GM19328 (cell line): ENCODE data around the gene NEURL1.

Experiments
- ATAC-seq: cut with Tn5 transposase; IDR thresholded peaks from one replicate; pipeline ENCODE4 v1.9.1; 2021; ENCODE audit warnings: mild to moderate bottlenecking, moderate library complexity; ENCODE audit not compliant: unreplicated experiment

The NEURL1 gene

DNA sequence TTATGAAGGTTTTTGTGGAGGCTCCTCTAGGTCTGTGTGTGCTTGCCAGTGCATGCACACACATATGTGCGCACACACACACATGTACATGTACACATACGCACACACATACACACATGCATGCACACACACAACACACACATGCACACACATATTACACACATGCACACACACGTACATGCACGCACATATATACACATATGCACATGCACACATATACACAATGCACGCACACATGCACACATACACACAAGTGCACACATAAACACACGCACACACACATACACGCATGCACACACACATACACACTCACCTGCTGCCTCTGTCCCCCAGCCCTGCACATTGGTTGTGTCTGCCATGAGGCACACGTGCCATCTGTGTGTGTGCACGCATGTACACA, 66.3 kb downstream of the NEURL1 start:
- ATAC-seq, result no peak

DNA sequence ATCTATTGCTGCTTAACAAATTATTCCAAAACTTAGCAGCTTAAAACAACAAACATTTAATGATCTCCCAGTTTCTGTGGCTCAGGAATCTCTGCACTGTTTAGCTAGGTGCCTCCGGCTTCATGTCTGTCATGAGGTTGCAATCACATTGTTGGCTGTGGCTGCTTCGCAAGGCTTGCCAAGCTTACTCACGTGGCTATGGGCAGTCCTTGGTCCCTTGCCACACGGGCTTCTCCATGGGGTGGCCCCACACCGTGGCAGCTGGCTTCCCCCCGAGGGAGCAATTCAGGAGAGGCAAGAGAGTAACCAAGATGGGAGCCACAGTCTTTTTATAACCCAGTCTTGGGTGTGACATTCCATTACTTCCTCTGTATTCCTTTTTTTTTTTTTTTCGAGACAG, 67.4 kb downstream of the NEURL1 start:
- no peak for ATAC-seq

DNA sequence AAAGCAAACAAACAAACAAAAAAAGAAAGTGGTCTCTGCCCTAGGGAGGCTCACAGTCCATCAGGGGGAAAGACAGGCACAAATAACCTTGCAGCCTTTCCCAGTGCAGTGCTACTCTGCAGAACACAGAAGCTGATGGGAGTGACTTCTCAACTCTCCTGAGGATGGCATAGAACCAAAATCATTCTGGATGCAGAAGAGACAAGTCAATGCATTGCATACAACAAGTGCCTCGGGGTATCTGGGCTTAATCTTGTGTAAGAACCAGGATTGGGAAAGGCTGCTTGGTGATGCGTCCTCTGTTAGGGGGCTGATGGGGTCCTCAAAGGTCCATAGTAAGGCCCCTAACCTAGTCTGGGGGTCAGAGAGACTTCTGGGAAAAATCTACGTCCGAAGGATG, 68.9 kb downstream of the NEURL1 start:
- ATAC-seq, result no peak

DNA sequence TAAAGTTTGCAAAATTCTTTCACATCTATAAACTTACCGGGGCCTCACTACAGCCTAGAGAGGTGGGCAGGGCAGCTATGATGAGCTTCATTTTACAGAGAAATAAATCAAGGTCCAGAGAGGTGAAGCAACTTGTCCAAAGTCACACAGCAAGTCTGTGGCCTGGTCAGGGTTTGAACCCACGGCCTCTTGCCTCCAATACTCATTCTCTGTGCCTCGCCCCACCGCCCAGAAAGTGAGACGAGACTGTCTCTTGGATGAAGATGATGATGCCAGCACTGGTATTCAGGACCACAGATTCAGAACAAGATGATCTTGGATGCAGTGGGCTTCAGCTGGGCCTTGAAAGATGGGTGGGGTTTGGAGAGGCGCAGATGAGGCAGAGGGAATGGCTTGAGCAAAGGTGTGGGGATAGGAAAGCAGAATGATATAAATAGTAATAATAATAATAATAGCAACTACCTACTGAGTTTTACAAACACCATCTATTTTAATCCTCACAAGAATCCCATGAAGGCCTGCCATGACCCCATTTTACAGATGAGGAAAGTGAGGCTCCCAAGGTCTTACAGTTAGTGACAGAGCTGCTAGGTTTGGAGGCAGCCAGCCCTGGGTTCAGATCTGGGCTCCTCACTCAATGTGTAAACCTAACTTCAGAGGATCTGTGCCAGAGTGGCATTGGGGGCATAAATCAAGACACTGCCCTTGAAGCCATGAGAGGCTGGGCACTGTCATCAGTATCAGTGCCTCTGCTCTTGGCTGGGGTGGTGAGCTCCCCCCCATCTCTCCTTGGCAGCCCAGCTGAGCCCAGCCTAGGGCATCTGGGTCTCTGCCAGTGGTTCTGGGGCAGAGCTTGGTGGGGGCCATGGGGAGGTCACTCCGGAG, 70.0 kb downstream of the NEURL1 start:
- no peak for ATAC-seq

DNA sequence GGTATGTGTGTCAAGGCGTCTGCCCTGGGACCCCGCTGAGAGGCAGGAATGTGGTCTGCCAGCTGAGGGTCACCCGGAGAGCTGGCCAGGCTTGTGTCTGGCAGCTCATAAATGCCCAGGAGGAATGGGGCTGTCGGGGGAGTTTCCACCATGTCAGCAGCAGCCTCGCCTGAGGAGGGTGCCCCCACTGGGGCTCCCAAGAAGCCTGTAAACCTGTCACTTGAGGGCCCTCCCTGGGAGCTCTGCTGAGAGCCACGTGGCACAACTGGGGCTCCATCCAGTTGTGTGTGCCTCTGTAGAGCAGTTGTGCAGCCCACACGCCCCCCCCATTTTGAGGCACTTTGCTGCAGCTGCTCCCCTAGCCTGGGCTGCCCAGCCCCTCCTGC, 70.6 kb downstream of the NEURL1 start:
- no peak for ATAC-seq

DNA sequence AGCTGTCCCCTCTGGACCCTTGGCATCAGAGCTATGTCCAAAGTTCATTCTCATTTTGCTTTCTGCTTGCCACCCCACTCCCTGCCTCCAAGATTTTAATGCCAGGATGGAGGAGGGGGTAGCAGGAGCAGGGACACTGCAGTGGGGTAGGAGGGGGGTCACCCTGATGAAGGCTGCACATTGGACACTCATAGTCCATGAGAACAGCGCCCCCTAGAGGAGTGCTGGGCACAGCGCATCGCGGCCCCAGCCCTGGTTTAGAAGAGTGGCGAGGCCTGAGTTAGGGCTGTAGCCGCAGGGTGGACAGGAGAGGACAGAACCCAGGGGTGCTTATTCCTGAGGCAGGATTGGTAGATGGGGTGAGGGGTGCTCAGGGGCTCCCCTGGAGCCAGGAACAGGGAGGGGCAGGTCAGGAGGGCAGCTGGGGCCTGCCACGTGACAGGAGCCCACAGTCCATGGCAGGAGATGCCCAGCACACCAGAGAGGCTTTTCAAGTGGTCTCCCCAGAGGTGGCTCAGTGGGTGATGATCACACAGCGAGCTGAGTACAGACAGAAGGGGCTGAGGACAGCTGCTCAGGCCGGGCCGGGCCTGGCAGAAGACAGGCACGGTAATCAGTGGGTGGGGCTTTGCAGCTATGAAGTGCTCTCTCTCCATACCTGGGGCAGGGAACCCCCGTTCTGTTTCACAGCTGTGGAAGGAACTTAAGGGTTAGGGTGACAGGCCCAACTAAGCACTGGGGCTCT, 71.4 kb downstream of the NEURL1 start:
- ATAC-seq, result no peak

DNA sequence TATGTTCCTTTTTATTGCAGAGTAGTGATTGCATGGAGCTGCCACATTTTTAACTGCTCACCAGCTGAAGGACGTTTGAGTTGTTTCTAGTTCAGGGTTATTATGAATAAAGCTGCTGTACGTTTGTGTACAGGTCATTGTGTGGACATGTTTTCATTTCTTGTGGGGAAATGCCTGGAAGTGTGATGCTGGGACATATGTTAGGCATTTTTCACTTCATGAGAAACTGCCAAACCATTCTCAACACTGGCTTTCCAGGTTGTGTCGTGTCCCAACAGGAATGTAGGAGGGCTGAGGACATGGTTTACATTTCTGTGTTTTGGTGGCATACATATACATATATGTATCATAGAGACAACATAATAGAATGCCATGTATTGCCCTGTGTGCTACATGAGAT, 73.0 kb downstream of the NEURL1 start:
- no peak for ATAC-seq

DNA sequence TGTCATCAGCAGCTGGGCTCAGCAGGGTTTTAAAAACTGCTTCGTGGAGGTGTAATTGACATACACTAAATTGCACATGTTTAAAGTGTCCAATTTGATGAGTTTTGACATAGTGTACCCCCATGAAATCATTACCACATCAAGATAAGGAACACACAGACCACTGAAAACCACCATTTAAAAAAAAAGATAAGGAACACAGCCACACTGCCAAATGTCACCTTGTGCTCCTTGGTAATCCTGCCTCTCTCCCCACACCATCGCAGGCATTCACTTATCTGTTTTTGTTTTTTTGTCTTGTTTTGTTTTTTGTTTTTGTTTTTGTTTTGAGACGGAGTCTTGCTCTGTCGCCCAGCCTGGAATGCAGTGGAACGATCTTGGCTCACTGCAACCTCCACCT, 75.0 kb downstream of the NEURL1 start:
- ATAC-seq, result no peak

DNA sequence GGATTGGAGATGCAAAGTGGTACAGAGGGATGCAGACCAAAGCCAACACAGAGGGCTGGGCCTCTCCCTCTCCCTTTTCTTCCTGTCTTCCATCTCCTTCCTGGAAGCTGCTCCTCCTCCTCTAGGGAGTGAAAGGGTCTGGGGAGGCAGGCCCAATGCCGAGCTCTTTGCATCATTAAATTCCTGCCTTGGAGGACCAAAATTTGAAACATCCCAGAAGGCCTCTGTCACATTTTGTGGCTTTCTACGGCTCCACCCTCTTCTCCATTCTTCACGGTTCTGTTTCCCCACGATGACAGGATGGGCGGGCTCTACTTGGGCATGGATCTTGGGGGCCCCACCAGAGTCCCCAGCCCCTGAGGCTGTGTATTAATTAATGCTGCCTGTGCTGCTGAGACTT, 76.4 kb downstream of the NEURL1 start:
- ATAC-seq, result no peak

DNA sequence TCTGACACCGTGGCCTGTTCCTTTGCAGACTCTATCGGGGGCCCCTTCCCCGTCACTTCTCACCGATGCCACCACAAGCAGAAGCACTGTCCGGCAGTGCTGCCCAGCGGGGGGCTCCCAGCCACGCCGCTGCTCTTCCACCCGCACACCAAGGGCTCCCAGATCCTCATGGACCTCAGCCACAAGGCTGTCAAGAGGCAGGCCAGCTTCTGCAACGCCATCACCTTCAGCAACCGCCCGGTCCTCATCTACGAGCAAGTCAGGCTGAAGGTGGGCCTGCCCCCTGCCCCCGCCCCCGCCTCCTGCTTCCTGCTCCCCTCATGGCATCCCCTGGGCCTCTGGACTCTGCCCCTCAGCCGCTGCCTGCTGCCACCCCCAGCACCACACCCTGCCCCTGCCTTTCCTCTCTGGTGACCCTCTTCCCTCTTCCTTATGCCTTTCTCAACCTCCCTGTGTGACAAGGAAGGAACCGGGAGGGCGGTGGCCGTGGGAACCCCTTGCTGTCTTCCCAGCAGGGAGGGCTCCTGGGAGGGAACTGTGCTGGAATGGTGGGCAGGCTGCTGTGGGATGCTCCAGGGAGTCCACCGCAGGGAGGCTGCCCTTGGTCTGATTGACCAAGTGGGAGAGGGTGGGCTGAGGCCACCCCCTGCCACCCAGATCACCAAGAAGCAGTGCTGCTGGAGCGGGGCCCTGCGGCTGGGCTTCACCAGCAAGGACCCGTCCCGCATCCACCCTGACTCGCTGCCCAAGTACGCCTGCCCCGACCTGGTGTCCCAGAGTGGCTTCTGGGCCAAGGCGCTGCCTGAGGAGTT, 77.5 kb downstream of the NEURL1 start:
- no peak for ATAC-seq

DNA sequence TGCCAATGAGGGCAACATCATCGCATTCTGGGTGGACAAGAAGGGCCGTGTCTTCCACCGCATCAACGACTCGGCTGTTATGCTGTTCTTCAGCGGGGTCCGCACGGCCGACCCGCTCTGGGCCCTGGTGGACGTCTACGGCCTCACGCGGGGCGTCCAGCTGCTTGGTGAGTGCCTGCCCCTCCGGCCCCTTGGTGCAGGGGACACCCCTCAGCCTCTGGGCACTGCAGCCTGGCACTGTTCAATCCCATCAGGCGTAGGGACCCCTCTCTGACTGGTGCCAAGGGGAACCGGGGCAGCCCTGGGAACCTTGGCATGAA, 78.1 kb downstream of the NEURL1 start:
- no peak for ATAC-seq

DNA sequence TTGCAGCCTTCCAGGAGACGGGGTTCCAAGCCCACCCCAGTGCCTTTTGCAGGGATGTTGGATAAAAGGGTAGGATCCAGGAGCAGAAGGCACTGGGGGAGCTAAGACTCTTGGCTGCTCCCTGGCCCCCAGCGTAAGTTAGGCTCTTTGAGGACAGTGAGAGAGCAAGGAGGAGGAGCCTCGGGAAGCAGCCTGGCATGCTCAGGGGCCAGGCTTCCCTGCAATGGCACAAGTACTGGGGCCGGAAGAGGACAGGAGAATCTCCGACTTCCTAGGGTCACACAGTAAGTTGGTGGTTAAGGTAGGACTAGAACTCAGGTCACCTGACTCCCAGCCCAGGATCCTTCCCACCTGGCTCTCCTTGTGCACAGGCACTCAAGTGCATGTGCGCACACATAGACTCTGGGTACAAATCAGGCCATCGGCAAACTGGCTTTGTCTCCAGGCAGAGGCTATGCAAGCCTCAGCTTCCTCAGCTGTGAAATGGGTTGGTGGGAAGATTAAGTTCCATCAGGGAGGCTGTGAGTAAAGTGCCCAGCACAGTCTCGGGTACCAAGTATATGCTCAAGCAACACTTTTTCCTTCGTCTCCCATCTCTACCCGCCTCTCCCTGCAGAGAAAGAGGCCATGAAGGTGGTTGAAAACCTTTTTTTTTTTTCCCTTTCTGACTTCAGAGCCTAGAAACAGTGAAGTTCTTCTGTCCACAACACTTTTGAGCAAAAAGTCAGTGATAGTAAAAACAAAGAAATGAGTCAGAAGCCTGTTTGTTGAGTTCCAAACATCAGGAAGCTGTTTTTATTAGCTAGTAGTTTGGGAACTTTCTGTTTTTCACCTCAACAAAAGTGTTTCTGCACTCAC, 79.1 kb downstream of the NEURL1 start:
- no peak for ATAC-seq

DNA sequence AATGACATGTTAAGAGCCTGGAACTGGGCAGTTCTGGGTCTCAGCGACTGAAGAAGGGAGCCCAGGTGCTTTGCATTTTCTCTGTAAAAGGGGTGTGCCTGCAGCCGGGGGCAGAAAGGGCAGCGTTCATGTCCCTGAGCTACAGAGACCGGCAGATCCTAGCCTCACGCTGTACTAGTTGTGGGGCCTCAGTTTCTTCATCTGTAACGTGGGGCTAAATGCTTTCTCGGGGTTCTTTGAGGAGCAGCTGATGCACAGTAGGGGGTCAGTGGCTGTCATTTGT, 79.6 kb downstream of the NEURL1 start:
- ATAC-seq, result no peak

DNA sequence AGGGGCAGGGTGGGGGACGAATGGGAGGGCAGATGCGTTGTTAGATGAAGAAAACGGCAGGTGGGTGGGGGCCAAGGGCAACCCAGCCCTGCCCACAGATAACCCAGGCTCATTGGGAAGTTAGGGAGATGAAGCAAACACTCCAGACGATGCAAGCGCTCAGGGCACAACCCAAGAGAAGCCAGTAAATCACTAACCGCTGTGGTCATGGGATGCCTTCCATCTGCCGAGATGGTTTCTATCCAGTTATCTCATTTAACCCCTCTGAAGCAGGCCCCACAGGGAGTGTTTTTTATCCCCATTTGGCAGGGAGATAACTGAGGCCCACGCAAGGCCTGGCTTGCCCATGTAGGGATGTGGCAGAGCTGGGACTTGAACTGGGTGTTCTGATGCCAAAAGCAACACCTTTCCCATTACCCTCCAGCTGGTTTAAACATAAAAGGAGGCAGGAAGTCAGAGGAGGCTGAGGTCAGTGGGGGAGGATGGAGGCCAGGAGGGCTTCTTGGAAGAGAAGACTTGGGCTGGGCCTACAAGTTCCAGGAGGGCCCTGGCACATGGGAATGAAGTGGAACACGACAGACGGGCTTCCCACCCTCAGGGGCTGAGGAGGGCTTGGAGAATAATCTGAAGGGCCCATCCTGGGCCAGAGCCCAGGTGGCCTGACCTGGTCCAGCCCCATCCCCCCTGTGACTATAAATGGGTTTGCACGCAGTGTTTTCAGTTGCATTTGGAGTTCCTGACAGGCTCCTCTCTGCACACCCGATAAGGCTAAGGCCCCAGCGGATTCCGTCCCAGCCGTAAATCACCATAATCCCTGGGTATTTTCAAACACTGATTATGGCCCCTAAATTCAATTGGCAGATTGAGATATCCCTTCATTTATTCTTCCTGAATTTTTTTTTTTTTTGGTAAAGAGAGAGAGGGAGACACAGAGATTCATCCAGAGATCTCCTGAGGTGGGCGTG, 80.9 kb downstream of the NEURL1 start:
- ATAC-seq, result no peak

DNA sequence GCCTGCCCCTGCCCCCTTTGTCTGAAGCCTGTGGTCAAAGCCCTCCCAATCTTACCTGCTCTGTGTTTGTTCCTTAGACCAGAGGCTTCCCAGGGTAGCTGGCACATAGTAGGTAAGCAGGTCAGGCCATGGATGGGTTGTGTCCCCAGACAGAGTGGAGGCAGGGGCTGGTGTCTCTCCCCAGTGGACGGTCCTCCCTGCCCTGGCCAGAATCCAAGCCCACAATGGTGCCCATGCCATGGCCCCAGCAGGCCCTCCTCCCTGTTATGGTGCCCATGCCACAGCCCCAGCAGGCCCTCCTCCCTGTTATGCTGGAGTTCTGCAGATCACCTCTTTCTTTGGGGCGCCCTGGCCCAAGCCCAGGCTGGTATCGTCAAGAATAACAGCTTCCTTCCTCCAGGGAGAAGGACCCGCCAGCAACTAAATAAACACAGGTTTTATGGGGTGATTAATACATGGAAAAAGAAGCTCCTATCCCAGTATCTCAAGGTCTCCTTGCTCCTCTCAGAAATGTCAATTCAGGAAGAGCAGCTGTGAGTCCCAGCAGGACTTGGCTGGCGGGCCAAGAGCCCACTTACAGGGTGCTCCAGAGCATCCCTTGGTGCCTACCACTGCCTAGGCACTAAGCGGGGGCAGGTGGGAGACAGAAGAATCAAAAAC, 82.0 kb downstream of the NEURL1 start:
- no peak for ATAC-seq

DNA sequence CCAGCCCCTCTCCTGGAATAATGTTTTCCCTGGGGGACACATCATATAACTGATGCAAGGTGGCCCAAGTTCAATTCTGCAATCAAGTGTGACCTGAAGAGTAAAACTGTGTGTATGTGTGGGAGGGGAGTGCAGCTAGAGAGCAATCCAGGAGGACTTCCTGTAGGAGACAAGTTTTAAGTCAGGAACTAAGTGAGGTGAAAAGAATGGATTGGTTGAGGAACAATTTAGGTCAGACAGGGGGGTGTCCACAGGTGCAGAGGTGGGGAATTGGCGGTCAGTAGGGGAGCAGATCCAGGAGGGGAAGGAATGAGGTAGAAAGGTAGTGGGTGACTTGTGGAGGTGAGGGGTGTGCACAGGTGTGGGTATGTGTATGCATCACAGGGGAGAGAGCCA, 82.6 kb downstream of the NEURL1 start:
- no peak for ATAC-seq

DNA sequence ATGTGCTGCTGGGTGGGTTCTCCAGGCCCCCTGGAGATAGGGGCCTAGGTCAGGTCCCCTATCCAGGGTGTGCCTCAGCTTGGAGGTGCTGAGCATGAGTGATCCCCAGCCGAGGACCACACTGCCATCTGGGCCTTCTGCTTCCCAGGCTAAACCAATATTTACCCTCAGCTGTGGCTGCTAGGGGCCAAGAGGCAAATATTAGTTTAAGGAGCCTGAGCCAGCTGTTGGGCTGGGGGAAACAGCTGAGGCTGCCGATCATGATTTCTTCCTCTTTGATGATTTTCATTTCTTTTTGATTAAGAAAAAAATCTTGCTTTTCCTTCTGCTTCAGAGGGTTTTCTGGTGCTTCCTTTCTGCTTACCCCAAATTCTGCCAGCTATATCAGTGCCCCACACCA, 83.4 kb downstream of the NEURL1 start:
- no peak for ATAC-seq

DNA sequence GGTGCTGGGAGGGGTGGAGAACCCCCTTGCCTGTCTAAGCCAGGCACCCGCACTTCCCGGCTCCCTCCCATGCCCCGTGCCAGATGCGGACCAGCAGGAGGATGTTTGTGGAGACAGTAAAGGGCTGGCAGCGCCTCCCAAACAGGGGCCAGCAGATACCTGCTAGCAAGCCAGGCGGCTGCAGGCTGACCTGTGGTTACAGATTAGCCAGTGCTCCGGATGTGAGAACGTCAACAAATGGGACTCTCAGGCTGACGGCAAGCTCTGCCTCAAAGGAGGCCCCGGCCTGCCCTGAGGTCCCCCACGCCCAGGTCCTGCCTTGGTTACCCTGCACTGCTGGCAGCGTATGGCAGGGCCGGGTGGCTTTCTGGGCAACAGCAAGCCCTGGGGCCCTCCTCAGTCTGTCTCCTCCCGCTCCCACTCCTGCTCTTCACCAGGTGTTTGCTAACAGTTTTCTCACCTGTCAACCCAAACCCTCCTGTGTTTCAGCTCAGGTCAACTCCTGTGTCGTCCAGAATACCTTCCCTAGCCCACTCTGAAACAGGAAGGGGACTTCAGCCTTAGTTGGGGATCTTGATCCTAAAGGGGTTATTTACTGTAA, 85.4 kb downstream of the NEURL1 start:
- no peak for ATAC-seq

DNA sequence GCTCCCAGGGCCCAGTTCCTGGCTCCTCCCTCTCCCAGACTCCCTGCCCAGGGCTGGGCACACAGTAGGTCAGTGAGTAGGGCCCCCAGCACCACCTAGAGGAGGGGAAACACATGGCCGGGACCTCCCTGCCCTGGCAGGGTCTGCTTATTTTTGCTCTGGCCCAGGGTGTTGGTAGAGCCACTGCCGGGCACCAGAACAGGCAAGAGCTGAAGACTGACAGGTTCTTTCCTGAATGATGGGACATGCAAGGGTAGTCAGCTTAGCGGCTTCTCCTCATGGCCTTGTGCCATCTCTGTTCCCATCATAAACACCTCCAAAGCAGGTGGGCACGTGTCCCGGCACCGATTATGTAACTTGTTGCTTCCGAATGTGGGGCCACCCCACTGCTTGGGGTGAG, 86.5 kb downstream of the NEURL1 start:
- ATAC-seq, result no peak
